ENCODE data around the gene CNTNAP5. TPM values are rescaled to one million over a fixed set of nuclear protein-coding genes. Genes with fewer than 3 reads are reported as not detected.

CNTNAP5 gene
- total RNA-seq, 2 experiments from 2014 or later: not detected

- H3K27me3 Mint-ChIP-seq: no peaks in the 10 kb centered on the region
- Histone ChIP-seq H3K27ac (ENCODE audit: low read depth in 1 of 2, low read length in 2 of 2) (no peak overlapping the region), H3K36me3 (ENCODE audit: insufficient read depth, low read length) (no peaks in the 10 kb centered on the region), H3K4me3 (ENCODE audit: low read length) (no peak overlapping the region), H3K27me3 (ENCODE audit: control insufficient read depth in 1 of 2, insufficient read depth in 2 of 2, low read length in 2 of 2) (no peaks in the 10 kb centered on the region), H3K9me3 (ENCODE audit: control insufficient read depth in 1 of 2, insufficient read depth in 1 of 2, low read length in 2 of 2) (peaks cover 0 to 12% of the 10 kb centered on the region in 2 experiments), H3K4me1 (ENCODE audit: insufficient read depth, low read length) (no peaks in the 10 kb centered on the region)
- H3K9me3 Mint-ChIP-seq: peaks cover under 1% of the 10 kb centered on the region
- ATAC-seq (ENCODE audit: poor library complexity): no peak
- no peak overlapping the region for H3K27ac Mint-ChIP-seq
- no peak for DNase-seq
- ChIA-PET CTCF (no interaction called here), POLR2A (no interaction called here)
- no peaks in the 10 kb centered on the region for H3K36me3 Mint-ChIP-seq (ENCODE audit: low read depth)
- no peak for TF ChIP-seq CTCF (IDR thresholded peaks at IDR 0.05)
- intact Hi-C loops (cut with DNase I, micrococcal nuclease): no loop called here
- H3K4me3 Mint-ChIP-seq: no peak overlapping the region
- H3K4me1 Mint-ChIP-seq (ENCODE audit: low read depth): no peaks in the 10 kb centered on the region
Measured at GRCh38 chr2:124609667-124610066, 584.6 kb downstream of the CNTNAP5 start.

- ChIA-PET CTCF (no interaction called here), POLR2A (no interaction called here)
- Mint-ChIP-seq H3K27ac (no peak overlapping the region), H3K4me1 (ENCODE audit: low read depth) (no peaks in the 10 kb centered on the region), H3K36me3 (ENCODE audit: low read depth) (no peaks in the 10 kb centered on the region), H3K9me3 (no peaks in the 10 kb centered on the region), H3K4me3 (no peak overlapping the region), H3K27me3 (no peaks in the 10 kb centered on the region)
- H3K4me1 ChIP-seq (ENCODE audit: insufficient read depth, low read length): no peaks in the 10 kb centered on the region
- no peak overlapping the region for H3K27ac ChIP-seq (ENCODE audit: low read depth in 1 of 2, low read length in 2 of 2)
- H3K36me3 ChIP-seq (ENCODE audit: insufficient read depth, low read length): no peaks in the 10 kb centered on the region
- ATAC-seq (ENCODE audit: poor library complexity) (no peak), DNase-seq (no peak)
- peaks cover 0 to 9% of the 10 kb centered on the region in 2 experiments for H3K9me3 ChIP-seq (ENCODE audit: control insufficient read depth in 1 of 2, insufficient read depth in 1 of 2, low read length in 2 of 2)
- H3K27me3 ChIP-seq (ENCODE audit: control insufficient read depth in 1 of 2, insufficient read depth in 2 of 2, low read length in 2 of 2): no peaks in the 10 kb centered on the region
- no peak overlapping the region for H3K4me3 ChIP-seq (ENCODE audit: low read length)
- TF ChIP-seq CTCF (IDR thresholded peaks at IDR 0.05): no peak
- intact Hi-C loops (cut with DNase I, micrococcal nuclease): no loop called here
Measured at GRCh38 chr2:124610141-124610540, 585.1 kb downstream of the CNTNAP5 start.

- H3K36me3 Mint-ChIP-seq (ENCODE audit: low read depth): no peaks in the 10 kb centered on the region
Measured at GRCh38 chr2:124610866-124611265, 585.8 kb downstream of the CNTNAP5 start.

More at GRCh38 chr2:124610866-124611265, 585.8 kb downstream of the CNTNAP5 start:
- H3K9me3 Mint-ChIP-seq: no peaks in the 10 kb centered on the region
- ChIA-PET POLR2A (no interaction called here), CTCF (no interaction called here)
- Histone ChIP-seq H3K36me3 (ENCODE audit: insufficient read depth, low read length) (no peaks in the 10 kb centered on the region), H3K27ac (ENCODE audit: low read depth in 1 of 2, low read length in 2 of 2) (no peak overlapping the region), H3K9me3 (ENCODE audit: control insufficient read depth in 1 of 2, insufficient read depth in 1 of 2, low read length in 2 of 2) (peaks cover 0 to 9% of the 10 kb centered on the region in 2 experiments), H3K4me3 (ENCODE audit: low read length) (no peak overlapping the region), H3K27me3 (ENCODE audit: control insufficient read depth in 1 of 2, insufficient read depth in 2 of 2, low read length in 2 of 2) (no peaks in the 10 kb centered on the region), H3K4me1 (ENCODE audit: insufficient read depth, low read length) (no peaks in the 10 kb centered on the region)
- ATAC-seq (ENCODE audit: poor library complexity) (no peak), DNase-seq (no peak)
- H3K27ac Mint-ChIP-seq: no peak overlapping the region
- no peak overlapping the region for H3K4me3 Mint-ChIP-seq
- no peaks in the 10 kb centered on the region for H3K4me1 Mint-ChIP-seq (ENCODE audit: low read depth)
- intact Hi-C loops (cut with DNase I, micrococcal nuclease): no loop called here
- H3K27me3 Mint-ChIP-seq: no peaks in the 10 kb centered on the region
- TF ChIP-seq CTCF (IDR thresholded peaks at IDR 0.05): no peak
